ENCODE results near the gene USP17L29. TPM values are rescaled to one million over a fixed set of nuclear protein-coding genes. Genes with fewer than 3 reads are reported as not detected.
"Not testable (repeated sequence)": the region's sequence is repeated elsewhere in the genome, so short reads cannot be mapped to it uniquely, and the experiment has no call there.

The USP17L29 gene
- total and polyA plus RNA-seq, 2 donors (not counting 1 experiment from before 2014, with no cell fraction given): not detected

DNA sequence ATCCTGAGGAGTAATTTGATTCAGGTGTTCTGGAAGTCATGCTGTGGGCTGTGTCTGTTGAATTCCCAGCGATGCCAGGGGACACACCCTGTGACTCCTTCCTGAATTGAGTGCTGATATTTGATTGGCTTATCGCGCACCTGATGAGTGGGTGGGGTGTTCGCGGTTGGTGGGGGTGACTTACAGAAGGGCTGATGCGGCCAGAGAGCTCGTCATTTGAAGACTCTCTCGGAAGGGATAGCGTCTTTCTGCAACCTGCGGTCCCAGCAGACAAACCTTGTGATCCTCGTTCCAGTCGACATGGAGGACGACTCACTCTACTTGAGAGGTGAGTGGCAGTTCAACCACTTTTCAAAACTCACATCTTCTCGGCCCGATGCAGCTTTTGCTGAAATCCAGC, 4.8 kb upstream of the USP17L29 start, which contains the start of gene USP17L28:
Gene USP17L28, plus strand, starts transcription at position 301 of the 400 bp plus-strand sequence. Its CDS starts 0 bp downstream, at position 301.
- not testable (repeated sequence) for H3K4me3 ChIP-seq (replicated peaks in 1 of 4; ENCODE audit: control extremely low read depth in 1 of 4, insufficient read depth in 1 of 4, low read depth in 3 of 4, low read length in 4 of 4); H3K9ac ChIP-seq (ENCODE audit: insufficient read depth, low read length); DNase-seq (ENCODE audit: low read depth in 2 of 2); H2AFZ ChIP-seq (ENCODE audit: low read length); H3K4me1 ChIP-seq (ENCODE audit: control insufficient read depth, extremely low read depth, insufficient read depth, low read length); H3K27me3 ChIP-seq (ENCODE audit: control insufficient read depth, insufficient read depth, low read length); H4K20me1 ChIP-seq (ENCODE audit: control insufficient read depth, extremely low read depth, insufficient read depth, low read length); H3K4me2 ChIP-seq (ENCODE audit: extremely low read depth, insufficient read depth, low read length); H3K27ac ChIP-seq (ENCODE audit: insufficient read depth, low read length); H3K36me3 ChIP-seq (ENCODE audit: control insufficient read depth, insufficient read depth, low read length); H3K9me3 ChIP-seq (ENCODE audit: control insufficient read depth, insufficient read depth, low read depth, low read length); H3K79me2 ChIP-seq (ENCODE audit: control insufficient read depth, insufficient read depth, low read length)

- DNase-seq (ENCODE audit: low read depth in 2 of 2); H3K9me3 ChIP-seq (ENCODE audit: control insufficient read depth, insufficient read depth, low read depth, low read length); H3K27ac ChIP-seq (ENCODE audit: insufficient read depth, low read length); H3K79me2 ChIP-seq (ENCODE audit: control insufficient read depth, insufficient read depth, low read length); H2AFZ ChIP-seq (ENCODE audit: low read length); H3K4me3 ChIP-seq (replicated peaks in 1 of 4; ENCODE audit: control extremely low read depth in 1 of 4, insufficient read depth in 1 of 4, low read depth in 3 of 4, low read length in 4 of 4); H3K27me3 ChIP-seq (ENCODE audit: control insufficient read depth, insufficient read depth, low read length); H3K9ac ChIP-seq (ENCODE audit: insufficient read depth, low read length); H3K4me1 ChIP-seq (ENCODE audit: control insufficient read depth, extremely low read depth, insufficient read depth, low read length); H3K36me3 ChIP-seq (ENCODE audit: control insufficient read depth, insufficient read depth, low read length); H4K20me1 ChIP-seq (ENCODE audit: control insufficient read depth, extremely low read depth, insufficient read depth, low read length); H3K4me2 ChIP-seq (ENCODE audit: extremely low read depth, insufficient read depth, low read length): not testable (repeated sequence)
These were observed 2.6 kb upstream of the USP17L29 start for GRCh38 chr4:9350866-9351265.

DNA sequence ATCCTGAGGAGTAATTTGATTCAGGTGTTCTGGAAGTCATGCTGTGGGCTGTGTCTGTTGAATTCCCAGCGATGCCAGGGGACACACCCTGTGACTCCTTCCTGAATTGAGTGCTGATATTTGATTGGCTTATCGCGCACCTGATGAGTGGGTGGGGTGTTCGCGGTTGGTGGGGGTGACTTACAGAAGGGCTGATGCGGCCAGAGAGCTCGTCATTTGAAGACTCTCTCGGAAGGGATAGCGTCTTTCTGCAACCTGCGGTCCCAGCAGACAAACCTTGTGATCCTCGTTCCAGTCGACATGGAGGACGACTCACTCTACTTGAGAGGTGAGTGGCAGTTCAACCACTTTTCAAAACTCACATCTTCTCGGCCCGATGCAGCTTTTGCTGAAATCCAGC, 9.4 kb downstream of the USP17L29 start, which contains the start of gene USP17L30:
Gene USP17L30, plus strand, starts transcription at position 301 of the 400 bp plus-strand sequence. Its CDS starts 0 bp downstream, at position 301.
- H3K4me2 ChIP-seq (ENCODE audit: extremely low read depth, insufficient read depth, low read length); H3K79me2 ChIP-seq (ENCODE audit: control insufficient read depth, insufficient read depth, low read length); H3K9me3 ChIP-seq (ENCODE audit: control insufficient read depth, insufficient read depth, low read depth, low read length); H3K36me3 ChIP-seq (ENCODE audit: control insufficient read depth, insufficient read depth, low read length); H3K27me3 ChIP-seq (ENCODE audit: control insufficient read depth, insufficient read depth, low read length); H3K4me1 ChIP-seq (ENCODE audit: control insufficient read depth, extremely low read depth, insufficient read depth, low read length); H3K4me3 ChIP-seq (replicated peaks in 1 of 4; ENCODE audit: control extremely low read depth in 1 of 4, insufficient read depth in 1 of 4, low read depth in 3 of 4, low read length in 4 of 4); H4K20me1 ChIP-seq (ENCODE audit: control insufficient read depth, extremely low read depth, insufficient read depth, low read length); H2AFZ ChIP-seq (ENCODE audit: low read length); H3K9ac ChIP-seq (ENCODE audit: insufficient read depth, low read length); H3K27ac ChIP-seq (ENCODE audit: insufficient read depth, low read length); DNase-seq (ENCODE audit: low read depth in 2 of 2): not testable (repeated sequence)

- H3K4me1 ChIP-seq (ENCODE audit: control insufficient read depth, extremely low read depth, insufficient read depth, low read length); H3K4me3 ChIP-seq (replicated peaks in 1 of 4; ENCODE audit: control extremely low read depth in 1 of 4, insufficient read depth in 1 of 4, low read depth in 3 of 4, low read length in 4 of 4); H3K9ac ChIP-seq (ENCODE audit: insufficient read depth, low read length); H3K79me2 ChIP-seq (ENCODE audit: control insufficient read depth, insufficient read depth, low read length); H3K27me3 ChIP-seq (ENCODE audit: control insufficient read depth, insufficient read depth, low read length); H3K4me2 ChIP-seq (ENCODE audit: extremely low read depth, insufficient read depth, low read length); H3K9me3 ChIP-seq (ENCODE audit: control insufficient read depth, insufficient read depth, low read depth, low read length); H3K27ac ChIP-seq (ENCODE audit: insufficient read depth, low read length); DNase-seq (ENCODE audit: low read depth in 2 of 2); H4K20me1 ChIP-seq (ENCODE audit: control insufficient read depth, extremely low read depth, insufficient read depth, low read length); H3K36me3 ChIP-seq (ENCODE audit: control insufficient read depth, insufficient read depth, low read length); H2AFZ ChIP-seq (ENCODE audit: low read length): not testable (repeated sequence)
These were observed 26.4 kb downstream of the USP17L29 start for GRCh38 chr4:9379881-9380280.

- not testable (repeated sequence) for H3K36me3 ChIP-seq (ENCODE audit: control insufficient read depth, insufficient read depth, low read length); H4K20me1 ChIP-seq (ENCODE audit: control insufficient read depth, extremely low read depth, insufficient read depth, low read length); H3K9me3 ChIP-seq (ENCODE audit: control insufficient read depth, insufficient read depth, low read depth, low read length); H3K4me1 ChIP-seq (ENCODE audit: control insufficient read depth, extremely low read depth, insufficient read depth, low read length); H3K79me2 ChIP-seq (ENCODE audit: control insufficient read depth, insufficient read depth, low read length); H2AFZ ChIP-seq (ENCODE audit: low read length); H3K4me2 ChIP-seq (ENCODE audit: extremely low read depth, insufficient read depth, low read length); H3K27ac ChIP-seq (ENCODE audit: insufficient read depth, low read length); H3K27me3 ChIP-seq (ENCODE audit: control insufficient read depth, insufficient read depth, low read length)
- TF ChIP-seq, protein P1, sequence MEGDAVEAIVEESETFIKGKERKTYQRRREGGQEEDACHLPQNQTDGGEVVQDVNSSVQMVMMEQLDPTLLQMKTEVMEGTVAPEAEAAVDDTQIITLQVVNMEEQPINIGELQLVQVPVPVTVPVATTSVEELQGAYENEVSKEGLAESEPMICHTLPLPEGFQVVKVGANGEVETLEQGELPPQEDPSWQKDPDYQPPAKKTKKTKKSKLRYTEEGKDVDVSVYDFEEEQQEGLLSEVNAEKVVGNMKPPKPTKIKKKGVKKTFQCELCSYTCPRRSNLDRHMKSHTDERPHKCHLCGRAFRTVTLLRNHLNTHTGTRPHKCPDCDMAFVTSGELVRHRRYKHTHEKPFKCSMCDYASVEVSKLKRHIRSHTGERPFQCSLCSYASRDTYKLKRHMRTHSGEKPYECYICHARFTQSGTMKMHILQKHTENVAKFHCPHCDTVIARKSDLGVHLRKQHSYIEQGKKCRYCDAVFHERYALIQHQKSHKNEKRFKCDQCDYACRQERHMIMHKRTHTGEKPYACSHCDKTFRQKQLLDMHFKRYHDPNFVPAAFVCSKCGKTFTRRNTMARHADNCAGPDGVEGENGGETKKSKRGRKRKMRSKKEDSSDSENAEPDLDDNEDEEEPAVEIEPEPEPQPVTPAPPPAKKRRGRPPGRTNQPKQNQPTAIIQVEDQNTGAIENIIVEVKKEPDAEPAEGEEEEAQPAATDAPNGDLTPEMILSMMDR (conservative IDR thresholded peaks at IDR 0.05 in 1 of 2, IDR thresholded peaks at IDR 0.05 in 1 of 2; ENCODE audit: low read depth in 1 of 2, low read length in 2 of 2): peak; percentile 17 to 35
- H3K4me3 ChIP-seq (replicated peaks in 1 of 4; ENCODE audit: control extremely low read depth in 1 of 4, insufficient read depth in 1 of 4, low read depth in 3 of 4, low read length in 4 of 4): peak overlapping the region in 2 of 4 experiments; percentile 45 to 49
- peak overlapping the region; percentile 23 for H3K9ac ChIP-seq (ENCODE audit: insufficient read depth, low read length)
- peak in 1 of 2 donors; percentile 17 for DNase-seq (ENCODE audit: low read depth in 2 of 2)
These were observed 27.6 kb downstream of the USP17L29 start for GRCh38 chr4:9381012-9381534.
